Activated naive CD8-positive, alpha-beta T cell treated with anti-CD3 and anti-CD28 coated beads, Interleukin-2, amount 50 U/mL, for 24 hours (primary cell): ENCODE data around the gene LRTM2.

Experiments used
- ATAC-seq: fragments of 150-1000 bp; cut with Tn5 transposase; one replicate; pipeline ENCODE4 v1.10.0; 2021
- DNase-seq: peaks from one replicate; pipeline ENCODE4 v3.0.0; 2021
- H3K27ac Mint-ChIP-seq: one replicate; pipeline ENCODE4 v1.8.0; 2021; ENCODE audit warnings: mild to moderate bottlenecking, mixed read lengths
- H3K27me3 Mint-ChIP-seq: one replicate; pipeline ENCODE4 v1.8.0; 2021; ENCODE audit warnings: mixed read lengths
- H3K36me3 Mint-ChIP-seq: one replicate; pipeline ENCODE4 v1.8.0; 2021; ENCODE audit warnings: low read depth, mixed read lengths
- H3K4me1 Mint-ChIP-seq: one replicate; pipeline ENCODE4 v1.8.0; 2021; ENCODE audit warnings: mixed read lengths
- H3K4me3 Mint-ChIP-seq: one replicate; pipeline ENCODE4 v1.8.0; 2021; ENCODE audit warnings: mild to moderate bottlenecking, moderate library complexity, mixed read lengths
- H3K9me3 Mint-ChIP-seq: one replicate; pipeline ENCODE4 v1.8.0; 2021; ENCODE audit warnings: mixed read lengths

LRTM2 gene

GRCh38 chr12:1820191-1820895, at the start of gene LRTM2:
LRTM2 (plus strand) TSS chr12:1820565; CDS start chr12:1828149, 7,584 bp downstream.
- no peak within 1 kb of the TSS for H3K27ac Mint-ChIP-seq
- DNase-seq = no peak
- H3K27me3 Mint-ChIP-seq = peaks cover 22% of the 10 kb centered on the region
- no peaks in the 10 kb centered on the region for H3K9me3 Mint-ChIP-seq
- peaks cover 6% of the 10 kb centered on the region for H3K4me1 Mint-ChIP-seq
- no peaks in the 10 kb centered on the region for H3K36me3 Mint-ChIP-seq
- no peak within 1 kb of the TSS for H3K4me3 Mint-ChIP-seq
- ATAC-seq = no peak

- H3K27me3 Mint-ChIP-seq = no peaks in the 10 kb centered on the region
- ATAC-seq (no peak), DNase-seq (no peak)
- no peak overlapping the region for H3K4me3 Mint-ChIP-seq
- peaks cover 35% of the 10 kb centered on the region for H3K36me3 Mint-ChIP-seq
- no peaks in the 10 kb centered on the region for H3K9me3 Mint-ChIP-seq
- no peak overlapping the region for H3K27ac Mint-ChIP-seq
- peaks cover 14% of the 10 kb centered on the region for H3K4me1 Mint-ChIP-seq
Measured at GRCh38 chr12:1773937-1774655, 46.3 kb upstream of the LRTM2 start.

GRCh38 chr12:1776170-1776921, 44.0 kb upstream of the LRTM2 start:
- Mint-ChIP-seq H3K4me1 (peaks cover 12% of the 10 kb centered on the region), H3K4me3 (no peak overlapping the region), H3K36me3 (peaks cover 27% of the 10 kb centered on the region), H3K9me3 (no peaks in the 10 kb centered on the region), H3K27me3 (no peaks in the 10 kb centered on the region), H3K27ac (no peak overlapping the region)
- peak; percentile 52 for ATAC-seq
- no peak for DNase-seq

- H3K27ac Mint-ChIP-seq = no peak overlapping the region
- no peaks in the 10 kb centered on the region for H3K27me3 Mint-ChIP-seq
- no peak overlapping the region for H3K4me3 Mint-ChIP-seq
- ATAC-seq (no peak), DNase-seq (no peak)
- H3K9me3 Mint-ChIP-seq = no peaks in the 10 kb centered on the region
- peaks cover 11% of the 10 kb centered on the region for H3K4me1 Mint-ChIP-seq
- H3K36me3 Mint-ChIP-seq = peaks cover 24% of the 10 kb centered on the region
Measured at GRCh38 chr12:1777798-1778197, 42.6 kb upstream of the LRTM2 start.

- Mint-ChIP-seq H3K9me3 (no peaks in the 10 kb centered on the region), H3K27me3 (no peaks in the 10 kb centered on the region), H3K4me1 (peaks cover 11% of the 10 kb centered on the region), H3K4me3 (no peak overlapping the region), H3K36me3 (peaks cover 19% of the 10 kb centered on the region), H3K27ac (no peak overlapping the region)
- ATAC-seq = no peak
- no peak for DNase-seq
Measured at GRCh38 chr12:1778911-1779310, 41.5 kb upstream of the LRTM2 start.

GRCh38 chr12:1779783-1780182, 40.6 kb upstream of the LRTM2 start:
- ATAC-seq (no peak), DNase-seq (no peak)
- Mint-ChIP-seq H3K4me3 (no peak overlapping the region), H3K27ac (no peak overlapping the region), H3K36me3 (peaks cover 26% of the 10 kb centered on the region), H3K9me3 (no peaks in the 10 kb centered on the region), H3K27me3 (no peaks in the 10 kb centered on the region), H3K4me1 (peaks cover 11% of the 10 kb centered on the region)

- no peak overlapping the region for H3K27ac Mint-ChIP-seq
- no peak overlapping the region for H3K4me3 Mint-ChIP-seq
- no peak for ATAC-seq
- H3K9me3 Mint-ChIP-seq = no peaks in the 10 kb centered on the region
- H3K4me1 Mint-ChIP-seq = peaks cover 1% of the 10 kb centered on the region
- H3K36me3 Mint-ChIP-seq = peaks cover 19% of the 10 kb centered on the region
- DNase-seq = no peak
- no peaks in the 10 kb centered on the region for H3K27me3 Mint-ChIP-seq
Measured at GRCh38 chr12:1781772-1782171, 38.6 kb upstream of the LRTM2 start.

GRCh38 chr12:1782215-1782614, 38.1 kb upstream of the LRTM2 start:
- Mint-ChIP-seq H3K9me3 (no peaks in the 10 kb centered on the region), H3K36me3 (peaks cover 19% of the 10 kb centered on the region), H3K27ac (no peak overlapping the region), H3K4me1 (peaks cover 1% of the 10 kb centered on the region), H3K4me3 (no peak overlapping the region), H3K27me3 (no peaks in the 10 kb centered on the region)
- DNase-seq (no peak), ATAC-seq (no peak)

GRCh38 chr12:1787714-1788113, 32.7 kb upstream of the LRTM2 start:
- peaks cover 19% of the 10 kb centered on the region for H3K4me1 Mint-ChIP-seq
- H3K36me3 Mint-ChIP-seq = peaks cover 13% of the 10 kb centered on the region
- no peak overlapping the region for H3K27ac Mint-ChIP-seq
- ATAC-seq = no peak
- no peaks in the 10 kb centered on the region for H3K9me3 Mint-ChIP-seq
- no peak overlapping the region for H3K4me3 Mint-ChIP-seq
- DNase-seq = no peak
- H3K27me3 Mint-ChIP-seq = no peaks in the 10 kb centered on the region

- Mint-ChIP-seq H3K27me3 (no peaks in the 10 kb centered on the region), H3K9me3 (no peaks in the 10 kb centered on the region), H3K36me3 (peaks cover 3% of the 10 kb centered on the region), H3K4me3 (no peak overlapping the region), H3K4me1 (peaks cover 19% of the 10 kb centered on the region), H3K27ac (no peak overlapping the region)
- no peak for DNase-seq
- ATAC-seq = no peak
Measured at GRCh38 chr12:1790444-1790843, 29.9 kb upstream of the LRTM2 start.

GRCh38 chr12:1791104-1791841, 29.1 kb upstream of the LRTM2 start:
- H3K4me1 Mint-ChIP-seq = peaks cover 24% of the 10 kb centered on the region
- ATAC-seq (peak; percentile 25), DNase-seq (peak; percentile 65)
- no peak overlapping the region for H3K4me3 Mint-ChIP-seq
- no peaks in the 10 kb centered on the region for H3K27me3 Mint-ChIP-seq
- H3K36me3 Mint-ChIP-seq = peaks cover 3% of the 10 kb centered on the region
- no peaks in the 10 kb centered on the region for H3K9me3 Mint-ChIP-seq
- peak overlapping the region; percentile 64 for H3K27ac Mint-ChIP-seq

GRCh38 chr12:1792406-1792805, 28.0 kb upstream of the LRTM2 start:
- no peak overlapping the region for H3K4me3 Mint-ChIP-seq
- H3K4me1 Mint-ChIP-seq = peaks cover 25% of the 10 kb centered on the region
- ATAC-seq (no peak), DNase-seq (no peak)
- peaks cover 3% of the 10 kb centered on the region for H3K36me3 Mint-ChIP-seq
- no peaks in the 10 kb centered on the region for H3K27me3 Mint-ChIP-seq
- H3K9me3 Mint-ChIP-seq = no peaks in the 10 kb centered on the region
- H3K27ac Mint-ChIP-seq = no peak overlapping the region

- ATAC-seq = no peak
Measured at GRCh38 chr12:1793426-1794210, 26.7 kb upstream of the LRTM2 start.

More at GRCh38 chr12:1793426-1794210, 26.7 kb upstream of the LRTM2 start:
- Mint-ChIP-seq H3K27ac (no peak overlapping the region), H3K27me3 (no peaks in the 10 kb centered on the region), H3K4me3 (no peak overlapping the region), H3K36me3 (no peaks in the 10 kb centered on the region), H3K4me1 (peaks cover 26% of the 10 kb centered on the region), H3K9me3 (no peaks in the 10 kb centered on the region)
- no peak for DNase-seq
